Inflammatory macrophage treated with lipopolysaccharide for 1 hour (primary cell): ENCODE data around the gene FBXL13.
"Not testable (repeated sequence)": the region's sequence is repeated elsewhere in the genome, so short reads cannot be mapped to it uniquely, and the experiment has no call there.

Experiments used
- DNase-seq, 2 donors: peaks; one replicate each; pipeline ENCODE4 v3.0.0-alpha.2; 2020 to 2022

FBXL13 gene

DNA sequence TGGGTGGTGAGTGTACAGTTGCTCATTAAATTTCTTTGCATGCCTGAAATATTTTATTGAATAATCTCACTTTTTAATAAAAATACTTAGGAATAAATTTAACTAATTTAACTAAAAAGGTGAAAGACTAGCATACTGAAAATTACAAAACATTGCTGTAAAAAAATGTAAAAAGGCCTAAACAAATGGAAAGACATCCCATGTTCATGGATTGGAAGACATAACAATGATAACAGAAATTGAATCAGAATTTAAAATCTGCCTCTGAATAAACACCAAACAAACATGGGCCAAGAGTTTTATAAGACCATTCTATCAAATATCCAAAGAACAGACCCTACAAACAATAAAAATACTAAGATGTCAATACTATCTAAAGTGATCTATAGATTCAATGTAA lies 94.9 kb downstream of the FBXL13 start:
- no peak for DNase-seq

DNA sequence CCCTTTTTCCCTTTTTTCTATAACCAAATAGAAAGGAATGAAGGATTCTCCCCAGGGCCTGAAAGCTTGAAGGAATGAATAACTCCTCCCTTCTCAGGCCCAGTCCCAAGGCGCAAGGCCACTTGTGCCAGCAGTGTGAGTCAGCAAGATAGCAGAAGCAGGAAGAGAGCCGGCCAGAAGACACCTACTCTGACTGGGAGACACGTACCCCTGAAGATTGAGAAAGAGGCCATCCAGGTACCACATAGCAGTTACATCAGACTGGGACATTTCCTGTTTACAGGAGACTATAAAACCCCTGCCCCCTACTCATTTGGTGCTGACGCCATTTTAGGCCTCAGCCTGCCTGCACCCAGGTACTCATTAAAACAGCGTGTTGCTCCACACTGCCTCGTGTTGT lies 96.3 kb downstream of the FBXL13 start:
- DNase-seq: peak in 1 of 2 donors; percentile 29

DNA sequence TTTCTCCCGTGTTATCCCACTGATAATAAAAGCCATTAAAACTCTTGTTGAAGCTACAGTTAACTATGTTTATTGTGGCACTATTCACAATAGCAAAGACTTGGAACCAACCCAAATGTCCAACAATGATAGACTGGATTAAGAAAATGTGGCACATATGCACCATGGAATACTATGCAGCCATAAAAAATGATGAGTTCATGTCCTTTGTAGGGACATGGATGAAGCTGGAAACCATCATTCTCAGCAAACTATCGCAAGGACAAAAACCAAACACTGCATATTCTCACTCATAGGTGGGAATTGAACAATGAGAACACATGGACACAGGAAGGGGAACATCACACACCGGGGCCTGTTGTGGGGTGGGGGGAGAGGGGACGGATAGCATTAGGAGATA lies 97.0 kb downstream of the FBXL13 start:
- DNase-seq: not testable (repeated sequence)

DNA sequence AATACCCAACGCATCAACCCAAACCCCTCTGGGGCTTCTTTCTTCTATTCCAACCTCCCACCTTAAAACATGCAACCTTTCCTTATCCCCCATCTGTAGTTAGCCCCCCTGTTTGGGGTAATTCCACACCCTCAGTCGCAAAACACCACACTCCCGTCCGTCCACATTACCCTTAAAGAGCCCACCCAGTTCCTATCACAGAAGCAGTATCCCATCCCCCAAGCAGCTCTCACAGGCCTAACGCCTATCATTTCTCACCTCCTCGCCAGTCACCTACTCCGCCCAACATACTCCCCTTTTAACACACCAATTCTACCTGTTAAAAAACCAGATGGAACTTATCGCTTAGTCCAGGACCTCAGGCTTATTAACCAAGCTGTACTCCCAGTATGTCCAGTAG lies 98.1 kb downstream of the FBXL13 start:
- DNase-seq: no peak

DNA sequence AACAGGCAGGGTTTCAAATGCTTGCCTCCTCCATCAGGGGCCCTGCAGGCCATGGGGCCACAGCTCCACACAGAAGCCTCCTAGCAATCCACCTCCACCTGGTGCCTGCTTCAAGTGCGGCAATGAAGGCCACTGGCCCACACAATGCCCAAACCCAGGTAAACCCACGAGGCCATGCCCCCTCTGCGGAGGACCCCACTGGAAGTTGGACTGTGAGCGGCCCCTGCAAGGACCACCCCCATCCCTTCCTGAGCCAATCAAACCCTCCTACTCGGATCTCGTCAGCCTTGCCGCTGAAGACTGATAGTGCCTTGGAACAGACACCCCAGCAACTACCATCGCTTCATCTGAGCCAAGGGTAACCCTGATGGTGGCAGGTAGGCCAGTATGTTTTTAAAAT lies 98.7 kb downstream of the FBXL13 start:
- no peak for DNase-seq

DNA sequence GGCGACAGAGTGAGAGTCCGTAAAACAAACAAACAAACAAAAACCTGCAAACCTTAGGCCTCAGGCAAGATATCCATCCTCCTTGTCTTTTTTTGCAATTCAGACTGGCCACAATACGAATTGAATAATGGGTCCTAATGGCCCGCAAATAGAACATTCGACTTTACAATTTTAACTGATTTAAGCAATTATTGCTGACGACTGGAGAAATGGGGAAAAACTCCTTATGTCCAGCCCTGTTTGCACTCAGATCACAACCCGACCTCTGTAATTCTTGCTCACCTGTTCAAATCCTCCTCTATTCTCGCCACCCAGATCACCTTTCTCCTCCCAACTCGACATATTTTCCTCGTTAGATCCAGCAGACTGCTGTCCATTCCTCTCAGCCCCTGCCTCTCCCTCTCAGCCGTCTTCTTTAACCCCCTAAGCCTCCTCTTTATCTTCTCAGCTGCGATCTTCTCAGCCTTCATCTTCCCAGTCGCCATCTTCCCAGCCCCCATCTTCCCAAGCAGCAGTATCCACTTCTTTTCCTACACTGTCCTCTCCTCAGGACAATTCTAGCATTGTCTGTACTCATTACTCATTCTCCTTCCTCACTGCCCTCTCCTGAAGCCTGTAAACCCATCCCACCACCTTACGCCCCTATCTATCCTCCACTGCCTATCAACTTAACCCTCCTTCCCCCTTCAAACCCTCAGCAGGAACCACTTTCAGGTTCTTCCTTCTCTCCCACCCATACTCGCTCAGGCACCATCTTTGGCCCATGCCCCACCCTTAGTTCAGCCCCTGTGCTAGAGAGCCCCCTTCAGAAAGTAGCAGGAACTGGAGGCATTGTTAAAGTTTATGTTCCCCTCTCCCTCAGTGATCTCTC lies 100.0 kb downstream of the FBXL13 start:
- DNase-seq: no peak

DNA sequence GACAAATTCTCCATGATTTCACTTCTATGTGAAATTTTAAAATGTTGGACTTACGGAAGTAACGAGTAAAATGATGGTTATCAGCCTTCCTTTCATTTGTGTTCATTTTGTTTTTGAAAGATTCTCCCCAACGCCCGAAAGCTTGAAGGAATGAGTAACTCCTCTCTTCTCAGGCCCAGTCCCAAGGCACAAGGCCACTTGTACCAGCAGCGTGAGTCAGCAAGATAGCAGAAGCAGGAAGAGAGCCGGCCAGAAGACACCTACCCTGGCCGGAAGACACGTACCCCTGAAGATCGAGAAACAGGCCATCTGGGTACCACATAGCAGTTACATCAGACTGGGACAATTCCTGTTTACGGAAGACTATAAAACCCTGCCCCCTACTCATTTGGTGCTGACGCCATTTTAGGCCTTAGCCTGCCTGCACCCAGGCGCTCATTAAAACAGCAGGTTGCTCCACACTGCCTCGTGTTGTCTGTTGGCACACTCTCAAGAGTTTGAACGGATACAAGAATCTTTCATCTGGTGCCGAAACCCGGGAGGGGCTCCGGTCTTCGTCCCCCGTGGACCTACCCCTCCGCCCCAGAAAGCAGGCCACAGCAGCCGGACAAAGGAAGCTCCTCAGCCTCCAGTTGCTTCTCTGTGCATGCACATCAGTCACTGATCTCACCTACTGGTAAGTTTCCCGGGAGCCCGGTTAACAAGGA lies 101.3 kb downstream of the FBXL13 start:
- no peak for DNase-seq

DNA sequence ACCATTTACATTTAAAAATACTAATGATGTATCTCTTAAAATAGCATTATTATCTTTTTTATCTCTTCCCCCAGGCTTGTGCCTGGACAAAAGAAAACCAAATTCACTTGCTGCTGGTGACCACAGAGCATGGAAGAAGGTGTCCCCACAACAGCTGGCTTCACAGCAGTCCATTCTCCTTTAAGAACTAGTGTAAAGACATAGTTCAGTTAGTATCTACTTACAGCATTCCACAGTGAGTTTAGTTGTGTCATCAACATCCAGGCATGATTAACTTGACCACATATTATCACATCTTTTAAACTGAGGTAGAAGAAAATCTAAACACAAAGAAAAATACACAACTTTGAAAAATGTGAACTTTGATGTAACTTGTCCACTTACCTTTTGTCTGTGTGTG lies 106.8 kb downstream of the FBXL13 start:
- no peak for DNase-seq

DNA sequence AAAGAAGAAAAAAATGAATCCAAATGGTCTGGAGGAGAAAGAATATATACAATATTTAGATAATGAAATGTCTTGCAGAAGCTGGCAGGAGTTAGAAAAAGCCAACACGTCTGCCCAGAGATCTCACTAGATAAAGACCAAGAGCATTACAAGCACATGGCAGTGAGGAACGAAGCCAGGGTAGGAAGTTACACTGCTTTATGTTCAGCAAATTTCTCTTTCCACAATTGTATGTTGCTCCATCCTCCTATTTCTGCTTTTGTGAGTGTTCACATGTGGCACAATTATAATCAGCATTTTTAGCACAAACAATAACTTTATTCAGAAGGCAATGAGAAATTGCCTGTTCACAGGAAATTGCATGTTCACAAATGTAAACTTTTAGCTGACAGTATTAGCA lies 108.1 kb downstream of the FBXL13 start:
- no peak for DNase-seq

DNA sequence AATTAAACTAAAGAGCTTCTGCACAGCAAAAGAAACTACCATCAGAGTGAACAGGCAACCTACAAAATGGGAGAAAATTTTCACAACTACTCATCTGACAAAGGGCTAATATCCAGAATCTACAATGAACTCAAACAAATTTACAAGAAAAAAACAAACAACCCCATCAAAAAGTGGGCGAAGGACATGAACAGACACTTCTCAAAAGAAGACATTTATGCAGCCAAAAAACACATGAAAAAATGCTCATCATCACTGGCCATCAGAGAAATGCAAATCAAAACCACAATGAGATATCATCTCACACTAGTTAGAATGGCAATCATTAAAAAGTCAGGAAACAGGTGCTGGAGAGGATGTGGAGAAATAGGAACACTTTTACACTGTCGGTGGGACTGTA lies 112.6 kb downstream of the FBXL13 start:
- not testable (repeated sequence) for DNase-seq

DNA sequence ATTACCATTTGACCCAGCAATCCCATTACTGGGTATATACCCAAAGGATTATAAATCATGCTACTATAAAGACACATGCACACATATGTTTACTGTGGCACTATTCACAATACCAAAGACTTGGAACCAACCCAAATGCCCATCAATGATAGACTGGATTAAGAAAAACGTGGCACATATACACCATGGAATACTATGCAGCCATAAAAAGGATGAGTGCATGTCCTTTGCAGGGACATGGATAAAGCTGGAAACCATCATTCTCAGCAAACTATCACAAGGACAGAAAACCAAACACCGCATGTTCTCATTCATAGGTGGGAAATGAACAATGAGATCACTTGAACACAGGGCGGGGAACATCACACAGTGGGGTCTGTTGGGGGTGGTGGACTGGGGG lies 116.6 kb downstream of the FBXL13 start:
- not testable (repeated sequence) for DNase-seq

DNA sequence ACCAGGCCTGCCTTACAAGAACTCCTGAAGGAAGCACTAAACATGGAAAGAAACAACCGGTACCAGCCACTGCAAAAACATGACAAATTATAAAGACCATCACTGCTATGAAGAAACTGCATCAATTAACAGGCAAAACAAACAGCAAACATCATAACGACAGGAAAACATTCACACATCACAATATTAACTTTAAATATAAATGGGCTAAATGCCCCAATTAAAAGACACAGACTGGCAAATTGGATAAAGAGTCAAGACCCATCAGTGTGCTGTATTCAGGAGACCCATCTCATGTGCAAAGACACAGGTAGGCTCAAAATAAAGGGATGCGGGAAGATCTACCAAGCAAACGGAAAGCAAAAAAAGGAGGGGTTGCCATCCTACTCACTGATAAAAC lies 120.2 kb downstream of the FBXL13 start:
- DNase-seq: not testable (repeated sequence)

DNA sequence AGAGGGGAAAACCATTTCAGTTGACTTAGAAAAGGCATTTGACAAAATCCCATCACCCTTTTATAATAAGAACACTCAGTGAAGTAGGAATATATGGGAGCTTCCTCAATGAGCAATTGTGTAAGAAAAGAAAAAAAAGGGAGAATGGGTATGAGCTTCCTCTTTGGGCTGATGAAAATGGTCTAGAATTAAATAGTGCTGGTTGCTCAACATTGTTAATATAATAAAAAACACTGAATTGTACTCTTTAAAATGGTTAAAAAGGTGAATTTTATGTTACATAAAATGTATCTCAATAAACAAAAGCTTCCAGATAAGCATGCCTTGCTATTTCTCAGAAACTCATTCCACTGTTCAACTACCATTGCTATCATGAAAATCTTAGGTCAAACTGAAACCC lies 121.2 kb downstream of the FBXL13 start:
- DNase-seq: peak; percentile 55 to 65

DNA sequence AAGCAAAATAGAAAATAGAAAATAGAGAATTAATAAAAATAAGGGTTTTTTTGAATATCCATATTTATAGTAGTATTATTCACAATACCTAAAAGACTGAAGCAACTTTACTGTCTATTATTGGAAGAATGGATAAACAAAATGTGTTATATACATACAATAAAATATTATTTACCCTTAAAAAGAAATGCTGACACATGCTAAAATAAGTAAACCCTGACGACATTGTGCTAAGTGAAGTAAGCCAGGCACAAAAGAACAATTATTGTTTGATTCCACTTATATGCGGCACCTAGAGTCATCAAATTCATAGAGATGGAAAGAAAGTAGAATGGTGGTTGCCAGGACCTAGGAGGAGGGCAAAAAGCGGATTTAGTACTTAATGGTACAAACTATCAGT lies 122.8 kb downstream of the FBXL13 start:
- DNase-seq: no peak

DNA sequence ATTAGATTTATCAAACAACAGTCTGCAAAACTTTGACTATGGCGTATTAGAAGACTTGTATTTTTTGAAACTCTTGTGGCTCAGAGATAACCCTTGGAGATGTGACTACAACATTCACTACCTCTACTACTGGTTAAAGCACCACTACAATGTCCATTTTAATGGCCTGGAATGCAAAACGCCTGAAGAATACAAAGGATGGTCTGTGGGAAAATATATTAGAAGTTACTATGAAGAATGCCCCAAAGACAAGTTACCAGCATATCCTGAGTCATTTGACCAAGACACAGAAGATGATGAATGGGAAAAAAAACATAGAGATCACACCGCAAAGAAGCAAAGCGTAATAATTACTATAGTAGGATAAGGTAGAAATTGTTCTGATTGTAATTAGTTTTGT lies 130.4 kb downstream of the FBXL13 start:
- DNase-seq: no peak

DNA sequence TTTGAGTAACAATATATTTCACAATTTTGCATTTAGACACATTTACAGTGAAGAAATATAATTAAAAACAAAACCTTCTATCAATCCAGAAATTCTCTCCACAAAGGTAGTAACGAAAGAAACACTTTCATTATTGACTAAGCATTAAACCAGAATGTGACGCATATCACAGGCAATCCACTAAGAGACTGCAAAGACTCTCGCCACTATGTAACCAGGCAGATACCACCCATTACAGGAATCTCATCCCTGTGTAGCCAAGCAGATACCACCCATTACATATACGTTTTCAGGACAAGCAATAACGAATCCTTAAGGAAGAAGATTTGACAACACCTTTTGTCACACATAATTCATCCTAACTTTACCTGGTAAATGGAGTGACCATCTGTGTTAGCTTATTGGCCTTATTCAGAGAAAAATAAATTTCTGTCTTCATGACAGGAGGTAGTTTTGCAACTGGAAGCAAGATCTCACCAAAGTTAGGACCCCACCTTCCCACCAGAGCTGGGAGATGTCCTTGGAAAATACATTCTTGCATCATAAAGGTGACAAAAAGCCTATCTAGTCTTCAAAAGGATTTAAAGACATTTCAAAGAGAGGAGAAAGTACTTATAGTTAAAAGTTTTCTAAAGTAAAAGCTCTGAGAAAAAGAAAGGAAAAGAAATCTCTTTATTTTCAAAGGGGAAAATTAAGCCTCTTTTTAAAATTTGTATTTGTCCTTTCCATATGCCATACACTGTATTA lies 131.0 kb downstream of the FBXL13 start:
- DNase-seq: no peak

DNA sequence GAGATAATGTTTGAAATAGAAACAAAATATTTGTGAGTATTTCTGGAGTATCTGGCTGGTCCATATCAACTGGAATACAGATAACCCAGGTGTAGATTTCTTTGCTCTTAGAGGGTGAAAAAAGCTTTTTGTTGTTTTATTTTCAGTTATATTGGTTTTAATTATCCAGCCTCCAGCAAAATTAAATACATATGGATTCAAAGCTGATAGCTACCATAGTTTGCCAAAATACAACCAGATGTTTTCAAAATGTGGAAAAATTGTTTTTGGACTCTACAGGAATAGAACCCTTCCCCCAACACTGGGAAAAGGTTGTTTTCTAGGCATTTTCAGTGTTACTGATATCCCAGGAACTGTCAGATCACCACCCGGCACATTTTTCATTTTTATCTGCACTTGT lies 131.7 kb downstream of the FBXL13 start:
- DNase-seq: no peak

DNA sequence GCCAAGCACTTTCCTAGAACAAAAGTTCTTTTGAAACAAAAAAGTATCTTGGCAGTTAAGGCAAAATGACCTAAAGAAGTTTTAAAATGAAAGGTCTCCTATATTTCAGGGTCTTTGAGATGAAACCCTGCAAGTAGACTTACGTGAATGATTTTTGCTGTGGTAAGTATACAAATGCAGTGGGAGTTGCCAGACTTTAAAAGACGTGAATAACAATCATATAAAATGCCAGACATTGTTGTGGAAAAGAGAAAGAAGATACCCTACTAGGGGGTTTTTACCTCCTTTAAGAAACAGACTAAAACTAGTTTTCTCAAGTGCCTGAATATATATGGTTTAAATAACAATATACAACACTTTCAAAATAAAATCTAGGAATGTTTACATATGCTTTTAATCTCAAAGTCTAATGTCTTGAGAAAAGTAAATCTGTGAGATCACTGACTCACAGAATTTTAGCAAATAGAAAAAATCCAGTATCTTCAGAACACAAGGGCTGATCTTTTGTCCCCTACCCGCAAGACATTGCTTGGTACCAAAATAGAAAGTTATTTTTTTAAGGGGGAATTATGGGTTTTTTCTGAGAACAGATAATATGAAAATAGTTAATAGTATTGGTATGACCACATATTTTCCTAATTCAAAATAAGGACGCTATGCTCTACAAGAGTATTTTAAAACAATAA lies 132.3 kb downstream of the FBXL13 start:
- no peak for DNase-seq

DNA sequence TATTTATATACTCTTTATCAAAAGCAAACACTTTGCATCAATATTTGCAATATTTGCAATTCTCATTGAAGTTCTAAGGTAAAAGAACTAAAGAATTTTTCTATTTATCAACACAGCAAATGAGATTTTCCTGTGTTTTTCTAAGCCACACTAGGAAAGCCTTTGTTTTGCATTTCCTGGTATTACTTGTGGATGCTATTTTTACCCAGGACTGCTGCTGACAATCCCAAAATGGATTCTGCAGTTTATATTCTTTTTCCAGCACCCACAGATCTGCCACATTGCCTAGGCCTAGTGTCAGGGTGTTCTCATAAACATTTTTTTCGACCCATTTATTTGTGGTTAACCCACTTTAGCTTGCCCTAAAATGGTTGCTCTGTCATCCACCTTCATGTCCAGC lies 135.9 kb downstream of the FBXL13 start:
- no peak for DNase-seq

DNA sequence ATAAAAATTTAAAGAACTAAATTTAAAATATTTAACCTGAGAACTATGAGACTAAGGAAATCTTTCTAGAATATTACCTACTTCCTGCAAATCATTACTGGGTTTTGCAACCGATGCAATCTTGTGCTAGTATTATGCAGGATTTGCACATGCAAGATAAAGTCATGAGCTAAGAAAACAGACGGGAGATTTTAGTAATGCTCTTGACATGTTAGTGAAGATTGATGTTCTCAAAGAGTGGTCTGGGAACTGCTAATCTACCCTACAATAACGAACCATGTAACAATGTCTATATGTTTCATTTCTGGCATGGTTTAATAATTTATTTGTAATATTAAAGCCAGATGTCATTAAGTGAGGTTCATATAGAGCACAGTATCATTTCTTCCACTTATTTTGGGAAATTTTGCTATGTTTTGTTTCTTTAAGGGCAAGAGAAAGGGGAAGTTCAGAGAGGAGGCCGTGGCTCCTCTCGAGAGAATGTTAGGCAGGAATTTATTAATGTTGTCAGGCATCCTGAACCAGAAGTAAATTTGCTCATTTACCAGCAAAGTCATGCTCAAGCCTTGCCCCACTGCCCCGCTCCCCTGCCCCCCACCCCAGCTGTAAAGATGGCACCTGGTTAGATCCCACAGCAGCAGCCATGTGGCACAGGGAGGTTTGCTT lies 139.0 kb downstream of the FBXL13 start:
- peak; percentile 37 to 46 for DNase-seq

DNA sequence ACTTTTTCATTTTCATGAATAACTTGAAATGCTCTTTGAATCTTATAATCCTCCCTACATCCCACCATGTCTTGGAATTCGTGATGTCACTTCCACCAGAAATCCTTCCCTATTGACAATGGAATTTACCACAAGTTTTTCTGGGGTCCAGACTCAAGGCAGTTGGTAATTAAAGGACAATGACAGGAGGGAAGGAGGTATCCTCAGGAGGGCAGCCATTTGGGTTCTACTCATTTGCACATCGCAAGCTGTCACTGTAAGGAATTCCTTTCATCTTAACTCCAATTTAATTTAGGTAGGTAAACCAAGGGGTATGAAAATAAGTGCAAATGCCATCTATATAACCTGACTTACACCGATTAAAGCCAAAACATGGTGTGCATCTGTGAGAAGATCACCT lies 139.9 kb downstream of the FBXL13 start:
- no peak for DNase-seq

DNA sequence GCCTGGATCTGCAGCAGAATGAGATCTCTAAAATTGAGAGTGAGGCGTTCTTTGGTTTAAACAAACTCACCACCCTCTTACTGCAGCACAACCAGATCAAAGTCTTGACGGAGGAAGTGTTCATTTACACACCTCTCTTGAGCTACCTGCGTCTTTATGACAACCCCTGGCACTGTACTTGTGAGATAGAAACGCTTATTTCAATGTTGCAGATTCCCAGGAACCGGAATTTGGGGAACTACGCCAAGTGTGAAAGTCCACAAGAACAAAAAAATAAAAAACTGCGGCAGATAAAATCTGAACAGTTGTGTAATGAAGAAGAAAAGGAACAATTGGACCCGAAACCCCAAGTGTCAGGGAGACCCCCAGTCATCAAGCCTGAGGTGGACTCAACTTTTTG lies 140.4 kb downstream of the FBXL13 start:
- no peak for DNase-seq

DNA sequence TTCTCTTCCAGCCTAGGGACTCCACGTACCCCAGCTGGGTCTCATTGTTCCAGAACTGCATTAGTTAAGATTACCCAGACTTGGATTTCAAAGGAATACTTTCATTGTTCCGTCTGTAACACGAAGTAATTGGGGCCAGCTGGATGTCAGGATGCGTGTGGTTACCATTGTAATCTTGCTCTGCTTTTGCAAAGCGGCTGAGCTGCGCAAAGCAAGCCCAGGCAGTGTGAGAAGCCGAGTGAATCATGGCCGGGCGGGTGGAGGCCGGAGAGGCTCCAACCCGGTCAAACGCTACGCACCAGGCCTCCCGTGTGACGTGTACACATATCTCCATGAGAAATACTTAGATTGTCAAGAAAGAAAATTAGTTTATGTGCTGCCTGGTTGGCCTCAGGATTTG lies 140.8 kb downstream of the FBXL13 start:
- no peak for DNase-seq
